ENCODE measurements around the gene RNF32. TPM values are rescaled to one million over a fixed set of nuclear protein-coding genes. Genes with fewer than 3 reads are reported as not detected.

RNF32 gene
- polyA plus RNA-seq, 3 donors = 0.03 to 0.13 TPM; not detected in 1

- intact Hi-C loops (cut with micrococcal nuclease) = no loop called here
- Histone ChIP-seq H3K4me1 (ENCODE audit: control insufficient read depth in 1 of 2, insufficient read depth in 2 of 2, low read length in 2 of 2) (no peaks in the 10 kb centered on the region), H4K20me1 (ENCODE audit: insufficient read depth, low read length) (no peaks in the 10 kb centered on the region), H2AFZ (ENCODE audit: insufficient read depth, low read depth, low read length, poor library complexity, severe bottlenecking) (no peak overlapping the region), H3K9ac (ENCODE audit: insufficient read depth, low read length, poor library complexity, severe bottlenecking) (no peak overlapping the region), H3K4me2 (replicated peaks; ENCODE audit: extremely low read depth, low read length, poor library complexity, severe bottlenecking) (no peak overlapping the region), H3K79me2 (ENCODE audit: insufficient read depth, low read length) (no peaks in the 10 kb centered on the region), H3K27me3 (ENCODE audit: control insufficient read depth in 2 of 2, insufficient read depth in 2 of 2, low read length in 2 of 2) (no peaks in the 10 kb centered on the region), H3K9me3 (replicated peaks in 1 of 2; ENCODE audit: control insufficient read depth in 1 of 2, insufficient read depth in 1 of 2, low read length in 2 of 2) (no peaks in the 10 kb centered on the region), H3K36me3 (replicated peaks in 1 of 2; ENCODE audit: control insufficient read depth in 1 of 2, insufficient read depth in 2 of 2, low read length in 2 of 2) (no peaks in the 10 kb centered on the region), H3K4me3 (replicated peaks in 1 of 3; ENCODE audit: low read depth in 2 of 3, low read length in 3 of 3) (no peak overlapping the region), H3K27ac (ENCODE audit: low read depth in 1 of 2, low read length in 2 of 2) (no peak overlapping the region)
- no peak overlapping the region for H3K4me3 Mint-ChIP-seq
- peak overlapping the region in 1 of 7 donors; percentile 14 for H3K27ac Mint-ChIP-seq
- no peaks in the 10 kb centered on the region for H3K36me3 Mint-ChIP-seq
- no CpG with 5 or more reads among the region's 6 CpGs for WGBS (ENCODE audit: insufficient coverage)
- H3K27me3 Mint-ChIP-seq (ENCODE audit: low read depth in 3 of 3) = peaks cover 10 to 27% (median 11%) of the 10 kb centered on the region in 3 donors
- H3K9me3 Mint-ChIP-seq = peaks cover 0 to 4% (median 0%) of the 10 kb centered on the region in 7 donors
- no peaks in the 10 kb centered on the region for H3K4me1 Mint-ChIP-seq
- no peak for DNase-seq
- no peak for TF ChIP-seq CTCF (IDR thresholded peaks at IDR 0.05)
Measured at GRCh38 chr7:156659203-156659602, 18.6 kb downstream of the RNF32 start.

- intact Hi-C loops (cut with micrococcal nuclease) = no loop called here
- Histone ChIP-seq H4K20me1 (ENCODE audit: insufficient read depth, low read length) (no peaks in the 10 kb centered on the region), H3K36me3 (replicated peaks in 1 of 2; ENCODE audit: control insufficient read depth in 1 of 2, insufficient read depth in 2 of 2, low read length in 2 of 2) (no peaks in the 10 kb centered on the region), H3K4me2 (replicated peaks; ENCODE audit: extremely low read depth, low read length, poor library complexity, severe bottlenecking) (no peak overlapping the region), H3K4me3 (replicated peaks in 1 of 3; ENCODE audit: low read depth in 2 of 3, low read length in 3 of 3) (no peak overlapping the region), H3K27ac (ENCODE audit: low read depth in 1 of 2, low read length in 2 of 2) (no peak overlapping the region), H3K9ac (ENCODE audit: insufficient read depth, low read length, poor library complexity, severe bottlenecking) (no peak overlapping the region), H3K27me3 (ENCODE audit: control insufficient read depth in 2 of 2, insufficient read depth in 2 of 2, low read length in 2 of 2) (no peaks in the 10 kb centered on the region), H3K9me3 (replicated peaks in 1 of 2; ENCODE audit: control insufficient read depth in 1 of 2, insufficient read depth in 1 of 2, low read length in 2 of 2) (no peaks in the 10 kb centered on the region), H3K4me1 (ENCODE audit: control insufficient read depth in 1 of 2, insufficient read depth in 2 of 2, low read length in 2 of 2) (no peaks in the 10 kb centered on the region), H2AFZ (ENCODE audit: insufficient read depth, low read depth, low read length, poor library complexity, severe bottlenecking) (no peak overlapping the region), H3K79me2 (ENCODE audit: insufficient read depth, low read length) (no peaks in the 10 kb centered on the region)
- no peak overlapping the region for H3K27ac Mint-ChIP-seq
- H3K27me3 Mint-ChIP-seq (ENCODE audit: low read depth in 3 of 3) = peaks cover 10 to 27% (median 11%) of the 10 kb centered on the region in 3 donors
- peaks cover 0 to 4% (median 0%) of the 10 kb centered on the region in 7 donors for H3K9me3 Mint-ChIP-seq
- no peak overlapping the region for H3K4me3 Mint-ChIP-seq
- 77% methylated on average over 9 of the region's 11 CpGs for WGBS (ENCODE audit: insufficient coverage)
- no peak for DNase-seq
- no peak for TF ChIP-seq CTCF (IDR thresholded peaks at IDR 0.05)
- H3K4me1 Mint-ChIP-seq = no peaks in the 10 kb centered on the region
- H3K36me3 Mint-ChIP-seq = no peaks in the 10 kb centered on the region
Measured at GRCh38 chr7:156659961-156660360, 19.4 kb downstream of the RNF32 start.
